GM12878 (cell line): Measurements from ENCODE around the gene EGFL8.

Experiments
- CHD4 ChIP-seq: fragments of 200-600 bp; sonication (generic); IDR thresholded peaks from 2 replicates; pipeline ENCODE4 v1.6.1; 2016; ENCODE audit warnings: mild to moderate bottlenecking
- KDM1A ChIP-seq: fragments of 200-600 bp; sonication (generic); IDR thresholded peaks from 2 replicates; pipeline ENCODE4 v1.6.1; 2016; ENCODE audit warnings: borderline replicate concordance
- LARP7 ChIP-seq: fragments of 450-650 bp; IDR thresholded peaks from 2 replicates; pipeline ENCODE4 v1.6.1; 2017; ENCODE audit warnings: mild to moderate bottlenecking
- NFYB ChIP-seq: IDR thresholded peaks from 2 replicates; pipeline ENCODE4 v1.6.1; 2011; ENCODE audit warnings: low read depth, mild to moderate bottlenecking, low read length, improper control_type of control experiment, moderate library complexity; ENCODE audit not compliant: insufficient read depth
- PBX3 ChIP-seq: IDR thresholded peaks from 2 replicates; pipeline ENCODE4 v1.6.1; 2011; ENCODE audit warnings: mild to moderate bottlenecking, low read depth, low read length, moderate library complexity; ENCODE audit not compliant: insufficient replicate concordance
- RAD21 ChIP-seq: IDR thresholded peaks from 2 replicates; pipeline ENCODE4 v1.6.1; 2011; ENCODE audit warnings: mild to moderate bottlenecking, low read depth, low read length, moderate library complexity; ENCODE audit not compliant: insufficient read depth
- RFX5 ChIP-seq: IDR thresholded peaks from 2 replicates; pipeline ENCODE4 v1.6.1; 2011; ENCODE audit warnings: low read depth, low read length, improper control_type of control experiment
- SIN3A ChIP-seq: IDR thresholded peaks from 2 replicates; pipeline ENCODE4 v1.6.1; 2012; ENCODE audit warnings: low read depth, low read length, improper control_type of control experiment
- SMAD5 ChIP-seq: IDR thresholded peaks from 2 replicates; pipeline ENCODE4 v1.6.1; 2016; ENCODE audit warnings: antibody characterized with exemption, low read depth
- ZZZ3 ChIP-seq: IDR thresholded peaks from 2 replicates; pipeline ENCODE4 v1.6.1; 2011; ENCODE audit warnings: low read depth; ENCODE audit not compliant: control insufficient read depth, insufficient read length
- TF ChIP-seq, protein P1 (sequence below), 3 experiments: IDR thresholded peaks in 2 of 3; conservative IDR thresholded peaks in 1 of 3; 2 replicates each; pipeline ENCODE4 v1.5.1; 2011; ENCODE audit warnings: low read depth in 3 of 3, low read length in 3 of 3, mild to moderate bottlenecking in 3 of 3, control low read depth in 2 of 3, moderate library complexity in 2 of 3, inconsistent platforms in 1 of 3, mixed read lengths in 1 of 3; ENCODE audit not compliant: control insufficient read depth in 2 of 3, insufficient read depth in 1 of 3; ENCODE audit errors: extremely low read depth in 1 of 3

GRCh38 chr6:32216285-32216684 is 51.9 kb downstream of the EGFL8 start:
- no peak for TF ChIP-seq RAD21
- TF ChIP-seq, protein P1, sequence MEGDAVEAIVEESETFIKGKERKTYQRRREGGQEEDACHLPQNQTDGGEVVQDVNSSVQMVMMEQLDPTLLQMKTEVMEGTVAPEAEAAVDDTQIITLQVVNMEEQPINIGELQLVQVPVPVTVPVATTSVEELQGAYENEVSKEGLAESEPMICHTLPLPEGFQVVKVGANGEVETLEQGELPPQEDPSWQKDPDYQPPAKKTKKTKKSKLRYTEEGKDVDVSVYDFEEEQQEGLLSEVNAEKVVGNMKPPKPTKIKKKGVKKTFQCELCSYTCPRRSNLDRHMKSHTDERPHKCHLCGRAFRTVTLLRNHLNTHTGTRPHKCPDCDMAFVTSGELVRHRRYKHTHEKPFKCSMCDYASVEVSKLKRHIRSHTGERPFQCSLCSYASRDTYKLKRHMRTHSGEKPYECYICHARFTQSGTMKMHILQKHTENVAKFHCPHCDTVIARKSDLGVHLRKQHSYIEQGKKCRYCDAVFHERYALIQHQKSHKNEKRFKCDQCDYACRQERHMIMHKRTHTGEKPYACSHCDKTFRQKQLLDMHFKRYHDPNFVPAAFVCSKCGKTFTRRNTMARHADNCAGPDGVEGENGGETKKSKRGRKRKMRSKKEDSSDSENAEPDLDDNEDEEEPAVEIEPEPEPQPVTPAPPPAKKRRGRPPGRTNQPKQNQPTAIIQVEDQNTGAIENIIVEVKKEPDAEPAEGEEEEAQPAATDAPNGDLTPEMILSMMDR (IDR thresholded peaks at IDR 0.05 in 2 of 3, conservative IDR thresholded peaks at IDR 0.05 in 1 of 3; ENCODE audit: control insufficient read depth in 2 of 3, extremely low read depth in 1 of 3, insufficient read depth in 1 of 3, low read depth in 3 of 3, low read length in 3 of 3) = no peak
- no peak for TF ChIP-seq NFYB
- TF ChIP-seq SMAD5 = no peak
- no peak for TF ChIP-seq SIN3A
- no peak for TF ChIP-seq LARP7
- no peak for TF ChIP-seq RFX5
- TF ChIP-seq ZZZ3 = no peak
- TF ChIP-seq KDM1A = no peak
- TF ChIP-seq CHD4 = no peak
- no peak for TF ChIP-seq PBX3
